Keratinocyte (primary cell): ENCODE data around the gene TBCE.

Source experiments
- CTCF ChIP-seq, 3 experiments: IDR thresholded peaks in 1 of 3; conservative IDR thresholded peaks in 1 of 3; optimal IDR thresholded peaks in 1 of 3; 2 replicates in 2 of 3; 3 replicates in 1 of 3; pipeline versions ENCODE3 to v1.5.1; 2011; ENCODE audit warnings: low read length in 3 of 3, mild to moderate bottlenecking in 3 of 3, moderate library complexity in 2 of 3, control low read depth in 1 of 3, inconsistent platforms in 1 of 3; ENCODE audit not compliant: insufficient read depth in 2 of 3; ENCODE audit errors: extremely low read depth in 1 of 3
- EZH2 ChIP-seq: IDR thresholded peaks from one replicate; pipeline ENCODE4 v1.6.1; 2012; ENCODE audit warnings: inconsistent platforms, mild to moderate bottlenecking, low read length, moderate library complexity

GRCh38 chr1:235404190-235404589 is 37.0 kb downstream of the TBCE start:
- TF ChIP-seq CTCF (optimal IDR thresholded peaks at IDR 0.05 in 1 of 3, IDR thresholded peaks at IDR 0.05 in 1 of 3, conservative IDR thresholded peaks at IDR 0.05 in 1 of 3; ENCODE audit: extremely low read depth in 1 of 3, insufficient read depth in 2 of 3, low read length in 3 of 3) (no peak), EZH2 (no peak)
